Measurements from ENCODE around the gene DCLK1. TPM values are rescaled to one million over a fixed set of nuclear protein-coding genes. Genes with fewer than 3 reads are reported as not detected.

Gene DCLK1
- total and polyA plus RNA-seq, 4 donors, result 0.04 to 0.56 (median 0.20) TPM

- no peaks in the 10 kb centered on the region for H3K9me3 ChIP-seq (ENCODE audit: control insufficient read depth in 4 of 4, low read length in 3 of 4)
- no peak overlapping the region for H3K4me3 ChIP-seq (ENCODE audit: low read depth in 1 of 3, low read length in 3 of 3)
- 81% methylated on average over 7 of the region's 7 CpGs for WGBS
- no peaks in the 10 kb centered on the region for H3K4me1 ChIP-seq (ENCODE audit: control insufficient read depth in 4 of 4, insufficient read depth in 4 of 4, low read length in 3 of 4)
- no peaks in the 10 kb centered on the region for H3K36me3 ChIP-seq (ENCODE audit: control insufficient read depth in 4 of 4, insufficient read depth in 3 of 4, low read depth in 1 of 4, low read length in 3 of 4)
- no peak for DNase-seq (ENCODE audit: low spot score)
- no peak overlapping the region for H3K27ac ChIP-seq (ENCODE audit: low read depth in 1 of 2, low read length in 2 of 2)
- H3K27me3 ChIP-seq (ENCODE audit: control insufficient read depth in 4 of 4, insufficient read depth in 4 of 4, low read length in 3 of 4), result no peaks in the 10 kb centered on the region
- TF ChIP-seq HNF4G (IDR thresholded peaks at IDR 0.05) (no peak), REST (IDR thresholded peaks at IDR 0.05) (no peak), TAF1 (conservative IDR thresholded peaks at IDR 0.05) (no peak)
- H3K9ac ChIP-seq (ENCODE audit: low read depth in 1 of 2, low read length in 2 of 2), result no peak overlapping the region
Observed at GRCh38 chr13:36089130-36089647, 42.0 kb downstream of the DCLK1 start.

GRCh38 chr13:36088463-36088862 is 42.7 kb downstream of the DCLK1 start:
- Histone ChIP-seq H3K36me3 (ENCODE audit: control insufficient read depth in 4 of 4, insufficient read depth in 3 of 4, low read depth in 1 of 4, low read length in 3 of 4) (no peaks in the 10 kb centered on the region), H3K4me1 (ENCODE audit: control insufficient read depth in 4 of 4, insufficient read depth in 4 of 4, low read length in 3 of 4) (no peaks in the 10 kb centered on the region), H3K27me3 (ENCODE audit: control insufficient read depth in 4 of 4, insufficient read depth in 4 of 4, low read length in 3 of 4) (no peaks in the 10 kb centered on the region), H3K4me3 (ENCODE audit: low read depth in 1 of 3, low read length in 3 of 3) (no peak overlapping the region), H3K9ac (ENCODE audit: low read depth in 1 of 2, low read length in 2 of 2) (no peak overlapping the region), H3K27ac (ENCODE audit: low read depth in 1 of 2, low read length in 2 of 2) (no peak overlapping the region), H3K9me3 (ENCODE audit: control insufficient read depth in 4 of 4, low read length in 3 of 4) (no peaks in the 10 kb centered on the region)
- 78% methylated on average over 5 of the region's 5 CpGs for WGBS
- TF ChIP-seq GABPA (IDR thresholded peaks at IDR 0.05 in 1 of 2, conservative IDR thresholded peaks at IDR 0.05 in 1 of 2) (no peak), FOXA1 (IDR thresholded peaks at IDR 0.05) (no peak), JUND (IDR thresholded peaks at IDR 0.05) (no peak), HNF4A (conservative IDR thresholded peaks at IDR 0.05) (no peak), ATF3 (IDR thresholded peaks at IDR 0.05) (no peak), CTCF (IDR thresholded peaks at IDR 0.05; ENCODE audit: low read depth, low read length, missing input control) (no peak)
- no peak for DNase-seq (ENCODE audit: low spot score)

- Histone ChIP-seq H3K27me3 (ENCODE audit: control insufficient read depth in 4 of 4, insufficient read depth in 4 of 4, low read length in 3 of 4) (no peaks in the 10 kb centered on the region), H3K4me3 (ENCODE audit: low read depth in 1 of 3, low read length in 3 of 3) (no peak overlapping the region), H3K4me1 (ENCODE audit: control insufficient read depth in 4 of 4, insufficient read depth in 4 of 4, low read length in 3 of 4) (no peaks in the 10 kb centered on the region), H3K36me3 (ENCODE audit: control insufficient read depth in 4 of 4, insufficient read depth in 3 of 4, low read depth in 1 of 4, low read length in 3 of 4) (no peaks in the 10 kb centered on the region), H3K9me3 (ENCODE audit: control insufficient read depth in 4 of 4, low read length in 3 of 4) (no peaks in the 10 kb centered on the region), H3K27ac (ENCODE audit: low read depth in 1 of 2, low read length in 2 of 2) (no peak overlapping the region), H3K9ac (ENCODE audit: low read depth in 1 of 2, low read length in 2 of 2) (no peak overlapping the region)
- no peak for DNase-seq (ENCODE audit: low spot score)
- WGBS, result 65% methylated on average over 2 of the region's 2 CpGs
- TF ChIP-seq ZBTB33 (IDR thresholded peaks at IDR 0.05), result no peak
- no peak for TF ChIP-seq REST (IDR thresholded peaks at IDR 0.05)
- no peak for TF ChIP-seq JUND (IDR thresholded peaks at IDR 0.05)
- no peak for TF ChIP-seq FOXA1 (IDR thresholded peaks at IDR 0.05)
- no peak for TF ChIP-seq GABPA (IDR thresholded peaks at IDR 0.05 in 1 of 2, conservative IDR thresholded peaks at IDR 0.05 in 1 of 2)
- TF ChIP-seq FOXA2 (IDR thresholded peaks at IDR 0.05), result no peak
- no peak for TF ChIP-seq RXRA (IDR thresholded peaks at IDR 0.05)
- TF ChIP-seq YY1 (IDR thresholded peaks at IDR 0.05), result no peak
- TF ChIP-seq NR2F2 (IDR thresholded peaks at IDR 0.05), result no peak
Observed at GRCh38 chr13:36088001-36088400, 43.2 kb downstream of the DCLK1 start.
